NT2/D1 (cell line): ENCODE measurements around the gene TOX2.

ENCODE experiments used
- DNase-seq: peaks from one replicate; pipeline ENCODE4 v3.0.0-alpha.2; 2011; ENCODE audit warnings: low read depth, low spot score
- H3K27me3 ChIP-seq: 2 replicates; pipeline ENCODE4 v1.6.0; 2011; ENCODE audit warnings: mild to moderate bottlenecking; ENCODE audit not compliant: insufficient read length, insufficient read depth
- H3K36me3 ChIP-seq: 2 replicates; pipeline ENCODE4 v1.6.1; 2011; ENCODE audit warnings: mild to moderate bottlenecking, low read length, mixed read lengths; ENCODE audit not compliant: insufficient read depth, insufficient read length
- H3K4me1 ChIP-seq: 2 replicates; pipeline ENCODE4 v1.5.1; 2011; ENCODE audit not compliant: insufficient read depth, insufficient read length
- H3K4me3 ChIP-seq: 2 replicates; pipeline ENCODE4 v1.5.1; 2011; ENCODE audit warnings: low read depth; ENCODE audit not compliant: insufficient read length
- H3K9ac ChIP-seq: 2 replicates; pipeline ENCODE4 v1.6.0; 2011; ENCODE audit warnings: low read depth; ENCODE audit not compliant: insufficient read length
- H3K9me3 ChIP-seq: 2 replicates; pipeline ENCODE4 v1.5.1; 2011; ENCODE audit warnings: mild to moderate bottlenecking, low read length; ENCODE audit not compliant: insufficient read depth
- SUZ12 ChIP-seq: IDR thresholded peaks from 2 replicates; pipeline ENCODE4 v1.6.1; 2011; ENCODE audit not compliant: insufficient read length, insufficient read depth; ENCODE audit errors: extremely low read depth
- YY1 ChIP-seq: IDR thresholded peaks from 2 replicates; pipeline ENCODE4 v1.6.1; 2011; ENCODE audit not compliant: insufficient read length, insufficient read depth
- ZNF274 ChIP-seq: IDR thresholded peaks from 2 replicates; pipeline ENCODE4 v1.6.1; 2011; ENCODE audit warnings: mild to moderate bottlenecking, low read depth, low read length

Gene TOX2

DNA sequence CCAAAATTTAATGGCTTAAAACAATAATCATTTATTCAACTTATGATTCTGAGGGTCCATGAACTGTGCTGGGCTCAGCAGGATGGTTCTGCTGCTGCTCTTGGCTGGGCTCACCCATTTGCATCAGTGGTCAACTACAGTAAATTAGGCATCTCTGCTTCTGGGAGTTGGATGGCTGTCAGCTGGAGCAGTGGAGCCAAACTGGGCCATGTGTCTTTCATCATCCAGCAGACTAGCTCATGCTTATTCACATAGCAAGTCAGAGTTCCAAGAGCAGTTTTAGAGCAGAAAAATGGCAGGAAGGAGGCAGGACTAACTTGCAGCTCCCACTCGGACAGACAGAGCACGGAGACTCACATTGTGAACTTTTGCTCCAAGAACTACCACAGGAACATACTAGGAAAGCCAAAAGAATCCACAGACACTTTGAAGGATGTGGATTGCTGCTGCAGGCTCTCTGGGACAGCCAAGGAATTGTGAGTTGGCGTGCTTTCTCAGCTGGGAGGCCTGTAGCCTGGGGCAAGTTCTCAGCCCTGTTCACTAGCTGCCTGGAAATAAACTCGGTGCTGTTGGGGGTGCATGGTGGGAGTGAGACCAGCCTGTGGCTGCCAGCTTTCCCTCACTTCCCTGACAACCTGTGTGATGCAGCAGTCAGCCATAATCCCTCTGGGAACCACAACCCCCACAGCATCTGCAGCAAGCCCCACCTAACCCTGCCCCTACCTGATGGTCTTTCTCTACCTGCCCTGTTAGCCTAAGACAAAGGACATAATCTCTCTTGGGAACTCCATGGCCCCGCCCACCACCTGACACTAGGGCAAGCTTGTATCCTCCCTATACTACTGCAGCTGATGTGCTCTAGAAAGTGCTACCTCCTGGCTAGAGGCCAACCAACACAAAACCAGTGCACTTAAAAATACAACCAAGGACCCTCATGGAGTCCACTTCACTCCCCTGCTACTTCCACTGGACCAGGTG is 143.3 kb downstream of the TOX2 start:
- no peak for TF ChIP-seq YY1
- no peak for TF ChIP-seq SUZ12
- no peak for TF ChIP-seq ZNF274
- H3K4me3 ChIP-seq, result no peak overlapping the region
- no peak overlapping the region for H3K9ac ChIP-seq
- no peaks in the 10 kb centered on the region for H3K4me1 ChIP-seq
- peaks cover 9% of the 10 kb centered on the region for H3K36me3 ChIP-seq
- no peaks in the 10 kb centered on the region for H3K27me3 ChIP-seq
- no peak for DNase-seq
- H3K9me3 ChIP-seq, result peaks cover 27% of the 10 kb centered on the region; the same call in 1 of the 2 replicates

GRCh38 chr20:44064501-44065400 is 150.1 kb downstream of the TOX2 start:
- no peak overlapping the region for H3K4me3 ChIP-seq
- no peak overlapping the region for H3K9ac ChIP-seq
- H3K9me3 ChIP-seq, result peaks cover 2% of the 10 kb centered on the region; the same call in 1 of the 2 replicates
- H3K4me1 ChIP-seq, result peaks cover 9% of the 10 kb centered on the region
- no peak for DNase-seq
- peaks cover 14% of the 10 kb centered on the region for H3K36me3 ChIP-seq
- TF ChIP-seq ZNF274 (no peak), YY1 (no peak), SUZ12 (no peak)
- no peaks in the 10 kb centered on the region for H3K27me3 ChIP-seq

- H3K4me3 ChIP-seq, result no peak overlapping the region
- H3K36me3 ChIP-seq, result peaks cover 14% of the 10 kb centered on the region
- no peak for DNase-seq
- no peak for TF ChIP-seq ZNF274
- TF ChIP-seq SUZ12, result no peak
- no peak for TF ChIP-seq YY1
- H3K27me3 ChIP-seq, result no peaks in the 10 kb centered on the region
- H3K9ac ChIP-seq, result no peak overlapping the region
- no peaks in the 10 kb centered on the region; the same call in 1 of the 2 replicates for H3K9me3 ChIP-seq
- H3K4me1 ChIP-seq, result peaks cover 9% of the 10 kb centered on the region
These were observed 151.0 kb downstream of the TOX2 start for GRCh38 chr20:44065401-44066340.

GRCh38 chr20:44066645-44067606 is 152.3 kb downstream of the TOX2 start:
- Histone ChIP-seq H3K36me3 (peaks cover 14% of the 10 kb centered on the region), H3K27me3 (no peaks in the 10 kb centered on the region), H3K4me3 (no peak overlapping the region), H3K9me3 (no peaks in the 10 kb centered on the region), H3K9ac (no peak overlapping the region), H3K4me1 (peaks cover 9% of the 10 kb centered on the region)
- TF ChIP-seq ZNF274 (no peak), YY1 (no peak), SUZ12 (no peak)
- no peak for DNase-seq

DNA sequence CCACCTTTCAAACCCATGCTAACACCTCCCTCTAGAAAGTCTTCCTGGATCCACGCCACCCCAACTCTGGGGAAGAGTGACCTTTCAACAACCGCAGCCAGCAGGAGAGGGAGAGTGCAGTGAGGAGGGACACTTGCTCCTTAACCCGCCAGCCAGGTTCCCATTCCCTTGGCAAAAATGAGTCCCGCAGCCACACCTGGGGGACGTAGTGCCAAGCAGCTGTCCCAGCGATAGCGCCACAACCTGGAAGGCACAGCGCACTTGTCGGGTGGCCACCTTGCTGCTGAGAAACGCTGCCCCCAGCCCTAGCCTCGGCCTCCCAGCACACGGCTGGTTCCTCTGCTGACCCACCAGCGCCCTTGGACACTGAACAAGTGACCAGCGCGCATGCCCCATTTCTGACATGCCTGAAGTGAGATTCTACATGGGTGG is 153.0 kb downstream of the TOX2 start:
- Histone ChIP-seq H3K4me3 (no peak overlapping the region), H3K4me1 (peaks cover 9% of the 10 kb centered on the region), H3K36me3 (peaks cover 14% of the 10 kb centered on the region), H3K9me3 (no peaks in the 10 kb centered on the region), H3K27me3 (no peaks in the 10 kb centered on the region), H3K9ac (no peak overlapping the region)
- TF ChIP-seq SUZ12 (no peak), ZNF274 (no peak), YY1 (no peak)
- no peak for DNase-seq

GRCh38 chr20:44068316-44069201 is 153.9 kb downstream of the TOX2 start:
- H3K4me3 ChIP-seq, result no peak overlapping the region
- H3K4me1 ChIP-seq, result peaks cover 13% of the 10 kb centered on the region
- H3K9ac ChIP-seq, result no peak overlapping the region
- H3K36me3 ChIP-seq, result peaks cover 14% of the 10 kb centered on the region
- H3K27me3 ChIP-seq, result no peaks in the 10 kb centered on the region
- no peaks in the 10 kb centered on the region for H3K9me3 ChIP-seq
- TF ChIP-seq ZNF274 (no peak), SUZ12 (no peak)
- DNase-seq, result no peak
